ENCODE results near the gene NPIPB2. TPM values are rescaled to one million over a fixed set of nuclear protein-coding genes. Genes with fewer than 3 reads are reported as not detected.
"Not testable (repeated sequence)": the region's sequence is repeated elsewhere in the genome, so short reads cannot be mapped to it uniquely, and the experiment has no call there.

Gene NPIPB2
- total RNA-seq, 1 experiment from 2014 or later = 0.47 TPM

GRCh38 chr16:11963706-11964105, 21.9 kb upstream of the NPIPB2 start:
- in situ Hi-C loops (cut with HindIII; ENCODE audit: low sequenced_read_pairs) = no loop called here
- no peak for DNase-seq (ENCODE audit: low spot score)

- DNase-seq (ENCODE audit: low spot score); in situ Hi-C loops (cut with HindIII; ENCODE audit: low sequenced_read_pairs): not testable (repeated sequence)
Observed at GRCh38 chr16:11962978-11963377, 21.1 kb upstream of the NPIPB2 start.

GRCh38 chr16:11962457-11962856, 20.6 kb upstream of the NPIPB2 start:
- in situ Hi-C loops (cut with HindIII; ENCODE audit: low sequenced_read_pairs); DNase-seq (ENCODE audit: low spot score): not testable (repeated sequence)

GRCh38 chr16:11957591-11958395, 15.9 kb upstream of the NPIPB2 start:
- DNase-seq (ENCODE audit: low spot score) = no peak
- in situ Hi-C loops (cut with HindIII; ENCODE audit: low sequenced_read_pairs) = no loop called here

GRCh38 chr16:11956558-11956957, 14.7 kb upstream of the NPIPB2 start:
- in situ Hi-C loops (cut with HindIII; ENCODE audit: low sequenced_read_pairs) = no loop called here
- no peak for DNase-seq (ENCODE audit: low spot score)

GRCh38 chr16:11955713-11956123, 13.9 kb upstream of the NPIPB2 start:
- in situ Hi-C loops (cut with HindIII; ENCODE audit: low sequenced_read_pairs) = no loop called here
- no peak for DNase-seq (ENCODE audit: low spot score)

GRCh38 chr16:11953576-11953975, 11.7 kb upstream of the NPIPB2 start:
- DNase-seq (ENCODE audit: low spot score); in situ Hi-C loops (cut with HindIII; ENCODE audit: low sequenced_read_pairs): not testable (repeated sequence)

- DNase-seq (ENCODE audit: low spot score) = no peak
- in situ Hi-C loops (cut with HindIII; ENCODE audit: low sequenced_read_pairs) = no loop called here
Observed at GRCh38 chr16:11950388-11950787, 8.5 kb upstream of the NPIPB2 start.

- peak; percentile 48 for DNase-seq (ENCODE audit: low spot score)
- in situ Hi-C loops (cut with HindIII; ENCODE audit: low sequenced_read_pairs) = no loop called here
Observed at GRCh38 chr16:11949527-11949926, 7.7 kb upstream of the NPIPB2 start.

- in situ Hi-C loops (cut with HindIII; ENCODE audit: low sequenced_read_pairs) = no loop called here
- DNase-seq (ENCODE audit: low spot score) = no peak
Observed at GRCh38 chr16:11948819-11949218, 7.0 kb upstream of the NPIPB2 start.

DNA sequence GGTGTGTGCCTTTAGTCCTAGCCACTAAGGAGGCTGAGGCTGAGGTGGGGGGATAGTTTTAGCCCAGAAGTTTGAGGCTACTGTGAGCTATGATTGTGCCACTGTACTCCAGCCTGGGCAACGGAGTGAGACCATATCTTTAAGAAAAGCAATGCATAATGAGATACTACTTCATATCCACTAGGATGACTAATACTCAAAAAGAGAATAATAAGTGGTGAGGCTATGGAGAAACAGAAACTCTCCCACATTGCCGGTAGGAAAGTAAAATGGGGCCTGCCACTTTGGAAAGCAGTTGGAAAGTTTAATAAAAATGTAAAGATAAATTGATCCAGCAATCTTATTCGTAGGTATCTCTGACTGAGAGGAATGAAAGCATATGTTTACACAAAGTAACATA, 4.6 kb upstream of the NPIPB2 start:
- DNase-seq (ENCODE audit: low spot score) = no peak
- in situ Hi-C loops (cut with HindIII; ENCODE audit: low sequenced_read_pairs) = no loop called here

GRCh38 chr16:11927350-11927749, 14.5 kb downstream of the NPIPB2 start:
- in situ Hi-C loops (cut with HindIII; ENCODE audit: low sequenced_read_pairs); DNase-seq (ENCODE audit: low spot score): not testable (repeated sequence)

GRCh38 chr16:11924046-11924445, 17.8 kb downstream of the NPIPB2 start:
- in situ Hi-C loops (cut with HindIII; ENCODE audit: low sequenced_read_pairs); DNase-seq (ENCODE audit: low spot score): not testable (repeated sequence)

DNA sequence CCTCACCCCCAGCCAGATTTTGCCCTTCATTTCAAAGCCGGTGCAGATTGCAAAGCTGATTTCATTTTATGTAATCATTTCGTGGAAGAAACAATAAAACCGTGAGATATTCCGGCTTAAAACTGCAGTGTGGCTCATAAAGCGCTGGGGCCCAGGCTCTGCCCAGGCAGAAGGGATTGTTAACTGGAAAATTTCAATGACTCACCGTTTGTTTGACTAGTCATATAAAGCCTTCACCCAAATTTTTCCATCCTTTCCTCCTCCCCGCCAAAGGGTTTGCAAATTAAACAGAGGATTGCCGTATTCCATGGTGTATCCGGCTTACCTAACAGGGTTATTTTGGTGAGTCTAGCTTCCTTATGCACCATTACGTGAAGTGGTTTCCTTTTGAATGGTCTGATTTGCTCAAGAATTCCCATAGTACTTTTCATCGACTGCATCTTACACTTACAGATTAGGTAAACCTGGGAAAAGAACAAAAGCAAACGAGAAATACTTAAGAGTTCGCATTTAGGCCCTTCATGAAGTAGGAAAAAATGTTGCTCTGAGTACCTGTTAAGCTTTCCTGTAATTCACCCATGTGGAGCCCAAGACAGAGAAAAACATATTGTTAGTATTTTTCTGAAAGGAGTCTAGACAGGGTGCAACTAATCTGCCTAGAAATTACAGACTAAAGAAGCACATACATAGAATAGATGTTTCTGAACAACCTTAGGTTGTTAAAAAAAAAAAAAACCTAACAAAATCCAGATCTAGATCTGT, 25.1 kb downstream of the NPIPB2 start:
- in situ Hi-C loops (cut with HindIII; ENCODE audit: low sequenced_read_pairs) = no loop called here
- peak; percentile 16 for DNase-seq (ENCODE audit: low spot score)

DNA sequence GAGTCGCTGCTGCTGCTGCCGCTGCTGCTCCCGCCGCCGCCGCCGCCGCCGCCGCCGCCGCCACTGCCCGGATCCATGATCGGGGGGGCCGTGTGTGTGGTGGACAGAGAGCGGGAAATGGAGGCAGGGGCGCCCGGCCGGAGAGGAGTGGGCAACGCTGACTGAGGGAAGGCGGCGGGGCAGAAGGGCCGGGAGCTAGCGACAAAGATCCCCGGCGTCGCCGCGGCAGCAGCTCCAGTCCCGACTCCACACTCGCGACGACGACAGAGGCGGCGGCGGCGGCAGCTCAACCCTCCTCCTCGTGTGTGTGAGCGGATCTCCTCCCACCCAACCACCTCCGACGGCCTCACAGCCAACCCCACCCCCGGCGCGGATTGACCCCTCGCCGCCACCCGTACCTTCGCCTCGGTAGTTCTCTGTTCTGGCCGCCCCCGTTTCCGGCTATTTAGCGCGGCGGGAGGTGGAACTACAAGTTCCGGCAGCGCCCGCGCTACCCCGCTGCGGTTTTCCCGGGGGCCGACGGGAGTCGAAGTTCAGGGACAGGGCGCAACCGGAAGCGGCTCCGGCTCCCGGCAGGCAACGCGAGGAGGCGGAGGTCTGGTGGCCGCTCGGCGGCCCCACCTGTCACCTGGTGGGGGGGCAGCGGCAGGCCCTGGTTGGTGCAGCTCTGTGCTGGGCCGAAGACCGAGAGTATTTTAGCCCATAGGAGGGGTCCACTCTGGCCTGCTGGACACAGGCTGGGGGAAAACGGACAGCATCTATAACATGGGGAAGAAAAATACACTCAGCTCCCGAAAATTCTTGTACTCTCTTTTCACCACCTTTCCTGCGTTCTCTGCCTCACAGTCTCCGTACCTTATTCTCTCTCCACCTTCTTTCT, 26.0 kb downstream of the NPIPB2 start, which contains the start of gene GSPT1:
TSS of gene GSPT1 (minus strand) at position 313 of the 880 bp plus-strand sequence. CDS start at position 77, 236 bp downstream.
- peak; percentile 97 for DNase-seq (ENCODE audit: low spot score)
- in situ Hi-C loops (cut with HindIII; ENCODE audit: low sequenced_read_pairs) = no loop called here

GRCh38 chr16:11915114-11915643, 26.7 kb downstream of the NPIPB2 start:
- in situ Hi-C loops (cut with HindIII; ENCODE audit: low sequenced_read_pairs) = no loop called here
- DNase-seq (ENCODE audit: low spot score) = peak; percentile 22

GRCh38 chr16:11914210-11915113, 27.4 kb downstream of the NPIPB2 start:
- in situ Hi-C loops (cut with HindIII; ENCODE audit: low sequenced_read_pairs) = no loop called here
- no peak for DNase-seq (ENCODE audit: low spot score)

DNA sequence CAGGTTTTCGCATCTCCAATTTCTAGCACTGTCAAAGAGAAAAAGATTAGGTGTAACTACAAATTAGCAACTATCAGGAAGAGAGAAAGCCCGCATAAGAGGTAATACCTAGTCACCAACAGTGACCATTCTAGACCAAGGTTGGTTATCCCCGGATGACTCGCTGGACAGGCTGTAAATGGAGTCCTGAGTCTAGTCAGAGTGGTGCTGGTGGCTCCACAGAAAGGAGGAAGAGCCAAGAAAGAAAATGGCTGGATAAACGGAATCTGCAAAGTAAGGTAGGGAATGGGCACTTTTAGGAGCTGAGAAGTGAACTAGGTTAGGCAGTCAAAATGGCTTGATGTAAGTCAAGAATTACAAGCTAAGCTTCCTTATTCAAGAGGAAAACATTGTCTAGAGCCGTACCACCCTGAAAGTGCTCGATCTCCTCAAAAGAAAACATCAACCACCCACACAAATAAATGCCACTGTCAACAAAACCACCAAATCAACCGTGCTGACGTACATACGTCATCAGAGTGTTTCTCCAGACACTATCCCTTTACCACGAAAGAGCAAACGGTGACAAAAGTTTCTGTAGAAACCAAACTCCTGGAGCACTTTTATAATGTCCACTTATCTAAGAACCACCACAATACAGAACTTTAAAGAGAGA, 28.3 kb downstream of the NPIPB2 start:
- DNase-seq (ENCODE audit: low spot score) = no peak
- in situ Hi-C loops (cut with HindIII; ENCODE audit: low sequenced_read_pairs) = no loop called here
